ENCODE results near the gene SLC20A1. TPM values are rescaled to one million over a fixed set of nuclear protein-coding genes. Genes with fewer than 3 reads are reported as not detected.
A peak's percentile ranks its signal among the peaks of the same experiment; 100 is the strongest.

Gene SLC20A1
- total and polyA plus RNA-seq, 4 donors: 33.0 to 47.2 (median 40.8) TPM

DNA sequence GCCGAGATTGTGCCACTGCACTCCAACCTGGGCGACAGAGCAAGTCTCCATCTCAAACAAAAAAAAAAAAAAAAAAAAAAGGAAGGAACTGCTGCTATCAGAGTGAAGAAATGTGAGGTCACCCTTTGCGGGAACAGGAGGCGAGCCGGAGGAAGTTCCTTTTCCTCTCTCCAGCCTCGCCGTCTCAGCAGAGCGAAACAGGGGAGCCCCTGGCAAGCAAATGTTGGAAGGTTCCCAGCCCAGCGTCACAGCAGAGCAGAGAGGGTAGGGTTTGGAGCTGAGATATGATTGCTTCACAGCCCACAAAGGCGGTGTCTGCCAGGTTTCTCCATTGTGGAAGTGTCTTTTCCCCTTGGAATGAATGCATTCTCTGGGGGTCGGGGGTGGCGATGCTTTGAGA is 28.5 kb downstream of the SLC20A1 start:
- Histone ChIP-seq H3K4me1 (ENCODE audit: control insufficient read depth, insufficient read depth, low read length) (peaks cover under 1% of the 10 kb centered on the region), H3K27me3 (ENCODE audit: control insufficient read depth, insufficient read depth, low read length) (no peaks in the 10 kb centered on the region), H3K36me3 (ENCODE audit: control insufficient read depth, insufficient read depth, low read length) (no peaks in the 10 kb centered on the region), H3K4me3 (ENCODE audit: low read depth, low read length) (no peak overlapping the region), H3K9me3 (ENCODE audit: control insufficient read depth, insufficient read depth, low read length) (no peaks in the 10 kb centered on the region), H3K27ac (ENCODE audit: low read depth, low read length) (no peak overlapping the region)
- WGBS (ENCODE audit: insufficient coverage): 78% methylated on average over 2 of the region's 12 CpGs
- peak in 1 of 6 donors; percentile 51 for DNase-seq (ENCODE audit: low read depth in 4 of 6, low spot score in 6 of 6)

DNA sequence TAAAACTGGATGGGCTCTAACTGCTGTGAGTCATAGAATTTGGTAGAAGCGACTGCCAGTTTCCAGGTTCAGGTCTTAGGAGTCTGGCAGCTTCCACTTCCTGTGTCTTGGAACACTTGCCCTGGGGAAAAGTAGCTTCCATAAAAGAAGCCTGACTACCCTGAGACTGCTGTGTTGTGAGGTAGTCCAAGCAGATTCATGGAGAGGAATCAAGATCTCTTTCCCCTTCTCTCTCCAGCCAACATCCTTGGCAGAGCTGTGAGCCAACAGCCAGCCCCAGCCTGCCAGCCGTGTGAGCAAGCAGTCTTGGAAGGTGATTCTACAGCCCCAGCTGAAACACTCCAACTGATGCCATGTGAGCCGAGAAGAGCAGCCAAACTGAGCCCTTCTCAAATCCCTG is 33.7 kb downstream of the SLC20A1 start:
- H3K4me3 ChIP-seq (ENCODE audit: low read depth, low read length): no peak overlapping the region
- H3K36me3 ChIP-seq (ENCODE audit: control insufficient read depth, insufficient read depth, low read length): no peaks in the 10 kb centered on the region
- no peak overlapping the region for H3K27ac ChIP-seq (ENCODE audit: low read depth, low read length)
- no peaks in the 10 kb centered on the region for H3K9me3 ChIP-seq (ENCODE audit: control insufficient read depth, insufficient read depth, low read length)
- H3K27me3 ChIP-seq (ENCODE audit: control insufficient read depth, insufficient read depth, low read length): no peaks in the 10 kb centered on the region
- DNase-seq (ENCODE audit: low read depth in 4 of 6, low spot score in 6 of 6): peak in 2 of 6 donors; percentile 44 to 92
- WGBS (ENCODE audit: insufficient coverage): 50% methylated on average over 3 of the region's 3 CpGs
- H3K4me1 ChIP-seq (ENCODE audit: control insufficient read depth, insufficient read depth, low read length): peaks cover 10% of the 10 kb centered on the region

DNA sequence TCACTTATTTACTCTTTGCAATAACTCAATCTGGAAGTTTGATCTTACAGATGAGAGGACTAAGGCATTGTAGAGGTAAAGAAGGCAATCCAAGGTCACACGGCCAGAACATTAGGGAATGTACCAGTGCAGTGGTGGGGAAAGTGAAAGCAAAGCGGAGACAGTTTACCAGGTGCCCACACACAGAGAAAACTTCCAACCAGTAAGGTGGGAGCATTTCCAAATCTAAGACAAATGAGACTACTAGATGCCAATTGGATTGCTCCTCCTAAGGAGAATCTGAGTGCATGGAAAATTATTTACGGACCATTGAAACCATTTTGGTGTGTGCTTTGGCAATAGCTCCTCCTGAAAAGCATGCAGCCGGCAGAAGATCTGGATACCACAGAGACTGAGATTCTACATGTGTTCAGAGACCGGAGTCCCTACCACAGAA is 34.9 kb downstream of the SLC20A1 start:
- H3K4me1 ChIP-seq (ENCODE audit: control insufficient read depth, insufficient read depth, low read length): peaks cover 10% of the 10 kb centered on the region
- no peaks in the 10 kb centered on the region for H3K27me3 ChIP-seq (ENCODE audit: control insufficient read depth, insufficient read depth, low read length)
- no peak overlapping the region for H3K4me3 ChIP-seq (ENCODE audit: low read depth, low read length)
- H3K27ac ChIP-seq (ENCODE audit: low read depth, low read length): no peak overlapping the region
- H3K36me3 ChIP-seq (ENCODE audit: control insufficient read depth, insufficient read depth, low read length): no peaks in the 10 kb centered on the region
- DNase-seq (ENCODE audit: low read depth in 4 of 6, low spot score in 6 of 6): peak in 2 of 6 donors; percentile 10 to 50
- H3K9me3 ChIP-seq (ENCODE audit: control insufficient read depth, insufficient read depth, low read length): no peaks in the 10 kb centered on the region
- 42% methylated on average over 3 of the region's 5 CpGs for WGBS (ENCODE audit: insufficient coverage)

DNA sequence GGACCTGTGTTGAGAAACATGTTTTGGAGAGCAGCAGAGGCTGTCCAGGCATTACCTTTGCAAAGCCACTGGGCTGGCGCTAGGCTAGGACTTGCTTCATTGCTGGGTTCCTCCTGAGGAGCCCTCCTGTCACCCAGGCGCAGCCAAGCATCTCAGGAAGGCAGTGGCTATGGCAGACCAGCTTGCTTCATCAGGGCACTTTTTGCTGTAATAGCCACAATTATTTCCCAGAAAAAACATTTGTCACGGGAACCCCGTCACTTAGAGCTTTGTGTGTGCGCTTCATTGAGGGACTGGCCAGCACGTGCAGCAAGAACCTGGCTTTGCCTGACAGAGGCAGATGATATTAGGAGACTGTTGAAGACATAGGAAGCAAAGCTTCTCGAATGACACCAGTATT is 36.4 kb downstream of the SLC20A1 start:
- no peaks in the 10 kb centered on the region for H3K36me3 ChIP-seq (ENCODE audit: control insufficient read depth, insufficient read depth, low read length)

DNA sequence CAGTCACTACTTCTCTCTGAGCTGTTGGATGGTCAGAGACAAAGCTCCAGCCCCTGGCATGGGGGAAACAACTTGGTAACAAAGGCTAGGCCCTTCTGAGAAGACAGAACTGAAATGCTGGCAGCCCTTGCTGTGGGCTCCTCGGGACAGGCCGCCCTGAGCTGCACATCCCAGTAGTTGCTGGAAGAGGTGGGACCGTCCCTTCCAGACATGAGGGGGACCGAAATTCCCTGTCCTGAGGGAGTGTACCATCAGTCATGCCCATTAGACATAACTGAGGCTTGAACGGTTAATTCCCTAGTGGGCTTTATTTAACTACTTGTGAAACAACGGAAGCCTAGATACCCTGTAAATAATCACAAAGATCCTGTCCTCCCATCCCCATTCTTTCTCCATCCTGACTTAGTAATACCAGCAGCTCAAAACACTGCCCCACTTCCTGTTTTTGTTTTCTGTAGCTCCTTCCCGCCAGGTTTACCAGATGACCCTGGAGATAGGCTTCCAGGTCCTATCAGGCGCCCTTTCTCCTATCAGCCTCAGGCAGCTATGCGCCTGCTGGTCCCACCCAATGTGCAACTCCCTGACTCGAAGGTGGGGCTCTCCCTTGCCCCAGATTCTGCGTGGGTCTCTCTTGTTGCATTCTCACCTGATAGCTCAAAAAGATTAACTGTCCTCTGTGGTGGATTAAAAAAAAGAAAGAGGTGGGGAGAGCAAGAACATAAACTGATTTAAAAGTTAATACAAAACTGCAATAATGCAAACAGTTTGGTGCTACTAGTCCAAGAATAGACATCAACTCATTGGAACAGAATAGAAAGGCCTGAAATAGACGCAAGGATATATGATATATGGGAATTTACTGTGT is 38.0 kb downstream of the SLC20A1 start:
- no peaks in the 10 kb centered on the region for H3K9me3 ChIP-seq (ENCODE audit: control insufficient read depth, insufficient read depth, low read length)
- no peaks in the 10 kb centered on the region for H3K27me3 ChIP-seq (ENCODE audit: control insufficient read depth, insufficient read depth, low read length)
- no peaks in the 10 kb centered on the region for H3K36me3 ChIP-seq (ENCODE audit: control insufficient read depth, insufficient read depth, low read length)
- 82% methylated on average over 9 of the region's 12 CpGs for WGBS (ENCODE audit: insufficient coverage)
- H3K4me1 ChIP-seq (ENCODE audit: control insufficient read depth, insufficient read depth, low read length): peaks cover 10% of the 10 kb centered on the region
- H3K4me3 ChIP-seq (ENCODE audit: low read depth, low read length): no peak overlapping the region
- no peak overlapping the region for H3K27ac ChIP-seq (ENCODE audit: low read depth, low read length)
- no peak for DNase-seq (ENCODE audit: low read depth in 4 of 6, low spot score in 6 of 6)

More for the DNA sequence above, 36.4 kb downstream of the SLC20A1 start:
- no peak for DNase-seq (ENCODE audit: low read depth in 4 of 6, low spot score in 6 of 6)
- Histone ChIP-seq H3K4me3 (ENCODE audit: low read depth, low read length) (no peak overlapping the region), H3K27ac (ENCODE audit: low read depth, low read length) (no peak overlapping the region), H3K4me1 (ENCODE audit: control insufficient read depth, insufficient read depth, low read length) (peaks cover 10% of the 10 kb centered on the region), H3K9me3 (ENCODE audit: control insufficient read depth, insufficient read depth, low read length) (no peaks in the 10 kb centered on the region), H3K27me3 (ENCODE audit: control insufficient read depth, insufficient read depth, low read length) (no peaks in the 10 kb centered on the region)
- WGBS (ENCODE audit: insufficient coverage): 86% methylated on average over 6 of the region's 7 CpGs

DNA sequence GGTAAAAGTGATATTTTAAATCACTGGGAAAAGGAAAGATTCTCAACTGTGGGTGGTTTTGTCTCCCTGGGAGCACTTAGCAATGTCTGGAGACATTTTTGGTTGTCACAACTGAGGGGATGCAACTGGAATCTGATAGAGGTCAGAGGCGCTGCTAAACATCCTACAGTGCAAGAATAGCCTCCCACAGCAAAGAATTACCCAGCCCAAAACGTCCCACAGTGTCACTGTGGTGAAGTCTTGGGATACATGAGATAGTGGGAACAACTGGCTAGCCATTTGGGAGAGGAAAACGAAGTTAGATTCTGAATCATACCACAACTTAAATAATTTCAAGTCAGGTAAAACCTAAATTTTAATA is 38.7 kb downstream of the SLC20A1 start:
- no CpG with 5 or more reads among the region's 3 CpGs for WGBS (ENCODE audit: insufficient coverage)
- DNase-seq (ENCODE audit: low read depth in 4 of 6, low spot score in 6 of 6): no peak
- H3K27me3 ChIP-seq (ENCODE audit: control insufficient read depth, insufficient read depth, low read length): no peaks in the 10 kb centered on the region
- no peak overlapping the region for H3K4me3 ChIP-seq (ENCODE audit: low read depth, low read length)
- no peaks in the 10 kb centered on the region for H3K9me3 ChIP-seq (ENCODE audit: control insufficient read depth, insufficient read depth, low read length)
- no peak overlapping the region for H3K27ac ChIP-seq (ENCODE audit: low read depth, low read length)
- no peaks in the 10 kb centered on the region for H3K36me3 ChIP-seq (ENCODE audit: control insufficient read depth, insufficient read depth, low read length)
- peaks cover 8% of the 10 kb centered on the region for H3K4me1 ChIP-seq (ENCODE audit: control insufficient read depth, insufficient read depth, low read length)

DNA sequence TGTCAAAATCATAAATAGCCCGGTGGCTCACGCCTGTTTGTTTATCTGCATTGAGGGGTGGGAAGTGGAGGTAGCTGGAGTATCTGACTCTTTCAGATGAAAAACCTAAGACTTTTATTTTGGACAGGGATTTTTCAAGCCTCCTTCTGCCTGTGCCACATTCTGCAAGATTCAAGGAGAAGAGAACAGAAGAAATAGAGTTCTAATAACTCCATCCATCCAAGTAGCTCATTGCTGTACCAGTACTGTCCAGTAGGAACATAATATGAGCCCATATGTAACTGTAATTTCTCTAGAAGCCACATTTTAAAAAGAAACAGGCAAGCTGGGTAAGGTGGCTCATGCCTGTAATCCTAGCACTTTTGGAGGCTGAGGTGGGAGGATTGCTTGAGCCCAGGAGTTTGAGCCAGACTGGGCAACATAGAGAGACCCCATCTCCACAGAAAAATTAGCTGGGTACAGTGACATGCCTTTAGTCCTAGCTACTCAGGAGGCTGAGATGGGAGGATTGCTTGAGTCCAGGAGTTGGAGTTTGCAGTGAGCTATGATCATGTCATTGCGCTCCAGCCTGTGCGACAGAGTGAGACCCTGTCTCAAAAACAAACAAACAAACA is 39.6 kb downstream of the SLC20A1 start:
- whole genome bisulfite sequencing (ENCODE audit: insufficient coverage): 83% methylated on average over 1 of the region's 4 CpGs

DNA sequence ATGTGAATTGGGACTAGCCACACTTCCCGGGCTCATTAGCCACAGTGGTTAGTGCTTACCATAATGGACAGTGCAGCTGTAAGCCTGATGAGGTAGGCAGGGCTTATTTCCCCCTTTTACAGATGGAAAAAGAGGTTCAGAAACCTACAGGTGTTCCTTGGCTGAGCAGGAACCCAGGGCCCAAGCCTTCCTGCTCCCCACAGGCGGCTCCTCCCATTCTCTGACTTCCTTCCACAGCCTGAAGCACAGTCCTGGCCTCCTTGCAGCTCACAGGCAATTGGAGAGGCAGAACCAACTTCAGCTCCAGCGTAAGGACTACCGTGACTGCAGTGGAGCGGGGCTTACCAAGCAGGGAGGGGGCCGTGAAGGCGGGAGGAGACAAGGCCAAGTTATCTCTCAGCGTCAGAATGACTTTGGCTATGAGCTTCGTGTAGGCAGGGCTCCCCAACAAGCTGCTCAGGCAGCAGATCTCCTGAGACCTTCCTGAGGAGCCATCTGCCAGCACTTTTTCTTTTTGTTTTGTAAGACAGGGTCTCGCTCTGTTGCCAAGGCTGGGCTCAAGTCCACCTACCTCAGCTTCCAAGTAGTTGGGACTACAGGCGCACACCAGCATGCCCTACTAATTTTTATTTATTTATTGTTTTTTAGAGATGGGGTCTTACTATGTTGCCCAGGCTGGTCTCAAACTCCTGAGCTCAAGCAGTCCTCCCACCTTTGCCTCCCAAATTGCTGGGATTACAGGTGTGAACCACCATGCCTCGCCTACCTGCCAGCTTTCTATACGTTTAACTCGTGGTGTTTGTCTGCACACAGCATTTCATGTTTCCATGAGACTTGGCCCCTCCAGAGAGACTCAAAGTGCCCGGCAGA is 40.8 kb downstream of the SLC20A1 start:
- Histone ChIP-seq H3K36me3 (ENCODE audit: control insufficient read depth, insufficient read depth, low read length) (no peaks in the 10 kb centered on the region), H3K9me3 (ENCODE audit: control insufficient read depth, insufficient read depth, low read length) (no peaks in the 10 kb centered on the region), H3K27ac (ENCODE audit: low read depth, low read length) (no peak overlapping the region), H3K4me1 (ENCODE audit: control insufficient read depth, insufficient read depth, low read length) (no peaks in the 10 kb centered on the region), H3K27me3 (ENCODE audit: control insufficient read depth, insufficient read depth, low read length) (no peaks in the 10 kb centered on the region), H3K4me3 (ENCODE audit: low read depth, low read length) (no peak overlapping the region)
- DNase-seq (ENCODE audit: low read depth in 4 of 6, low spot score in 6 of 6): peak in 1 of 6 donors; percentile 46
- 80% methylated on average over 12 of the region's 15 CpGs for WGBS (ENCODE audit: insufficient coverage)

More for the DNA sequence above, 39.6 kb downstream of the SLC20A1 start:
- H3K36me3 ChIP-seq (ENCODE audit: control insufficient read depth, insufficient read depth, low read length): no peaks in the 10 kb centered on the region
- no peaks in the 10 kb centered on the region for H3K27me3 ChIP-seq (ENCODE audit: control insufficient read depth, insufficient read depth, low read length)
- DNase-seq (ENCODE audit: low read depth in 4 of 6, low spot score in 6 of 6): no peak
- H3K9me3 ChIP-seq (ENCODE audit: control insufficient read depth, insufficient read depth, low read length): no peaks in the 10 kb centered on the region
- H3K4me3 ChIP-seq (ENCODE audit: low read depth, low read length): no peak overlapping the region
- H3K27ac ChIP-seq (ENCODE audit: low read depth, low read length): no peak overlapping the region
- H3K4me1 ChIP-seq (ENCODE audit: control insufficient read depth, insufficient read depth, low read length): peaks cover 2% of the 10 kb centered on the region

DNA sequence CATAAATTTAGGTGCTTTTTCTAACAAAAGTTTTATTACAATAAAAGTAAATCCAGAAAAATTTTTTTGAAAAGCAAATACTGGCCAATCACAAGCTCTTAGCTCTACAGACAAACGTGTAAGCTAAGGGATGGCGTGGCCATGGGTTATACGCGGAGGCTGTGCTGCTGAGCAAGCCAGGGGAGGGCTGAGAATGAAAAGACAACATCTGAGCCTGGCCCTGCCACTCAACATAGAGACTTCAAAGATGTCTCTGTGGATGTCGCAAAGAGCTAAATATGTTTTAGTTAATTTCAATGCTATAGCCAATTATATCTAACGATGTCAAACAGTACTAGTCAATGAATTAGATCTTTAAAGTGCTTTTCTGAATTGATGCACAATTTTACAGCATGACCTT is 41.8 kb downstream of the SLC20A1 start:
- H3K27ac ChIP-seq (ENCODE audit: low read depth, low read length): no peak overlapping the region
- DNase-seq (ENCODE audit: low read depth in 4 of 6, low spot score in 6 of 6): no peak
- no peak overlapping the region for H3K4me3 ChIP-seq (ENCODE audit: low read depth, low read length)
- H3K9me3 ChIP-seq (ENCODE audit: control insufficient read depth, insufficient read depth, low read length): no peaks in the 10 kb centered on the region
- no peaks in the 10 kb centered on the region for H3K27me3 ChIP-seq (ENCODE audit: control insufficient read depth, insufficient read depth, low read length)
- H3K36me3 ChIP-seq (ENCODE audit: control insufficient read depth, insufficient read depth, low read length): no peaks in the 10 kb centered on the region
- WGBS (ENCODE audit: insufficient coverage): 75% methylated on average over 4 of the region's 6 CpGs
- no peaks in the 10 kb centered on the region for H3K4me1 ChIP-seq (ENCODE audit: control insufficient read depth, insufficient read depth, low read length)

Data from spinal cord (tissue), 10 donors.